Activated T-cell treated with anti-CD3 and anti-CD28 coated beads, Interleukin-2, amount 50 U/mL, for 24 hours (primary cell): ENCODE data around the gene BCL3.
"Not testable (repeated sequence)": the region's sequence is repeated elsewhere in the genome, so short reads cannot be mapped to it uniquely, and the experiment has no call there.

Source experiments
- DNase-seq: peaks from one replicate; pipeline ENCODE4 v3.0.0-alpha.2; 2020
- H3K27ac Mint-ChIP-seq: 2 replicates; pipeline ENCODE4 v1.8.0; 2020; ENCODE audit warnings: mild to moderate bottlenecking, mixed read lengths
- H3K27me3 Mint-ChIP-seq: 2 replicates; pipeline ENCODE4 v1.8.0; 2020; ENCODE audit warnings: mixed read lengths
- H3K36me3 Mint-ChIP-seq: 2 replicates; pipeline ENCODE4 v1.8.0; 2020; ENCODE audit warnings: low read depth, mixed read lengths
- H3K4me1 Mint-ChIP-seq: 2 replicates; pipeline ENCODE4 v1.8.0; 2020; ENCODE audit warnings: low read depth, mixed read lengths
- H3K4me3 Mint-ChIP-seq: 2 replicates; pipeline ENCODE4 v1.8.0; 2020; ENCODE audit warnings: mild to moderate bottlenecking, moderate library complexity, mixed read lengths
- H3K9me3 Mint-ChIP-seq: 2 replicates; pipeline ENCODE4 v1.8.0; 2020; ENCODE audit warnings: mixed read lengths

The BCL3 gene

GRCh38 chr19:44775676-44776240, 27.2 kb downstream of the BCL3 start:
- Mint-ChIP-seq H3K27ac (no peak overlapping the region), H3K27me3 (peaks cover 4% of the 10 kb centered on the region), H3K36me3 (no peaks in the 10 kb centered on the region), H3K4me3 (no peak overlapping the region), H3K4me1 (peaks cover 3% of the 10 kb centered on the region), H3K9me3 (no peaks in the 10 kb centered on the region)
- no peak for DNase-seq

GRCh38 chr19:44776402-44777096, 28.0 kb downstream of the BCL3 start:
- no peak for DNase-seq
- H3K9me3 Mint-ChIP-seq = no peaks in the 10 kb centered on the region
- no peak overlapping the region for H3K27ac Mint-ChIP-seq
- no peaks in the 10 kb centered on the region for H3K4me1 Mint-ChIP-seq
- no peaks in the 10 kb centered on the region for H3K36me3 Mint-ChIP-seq
- no peak overlapping the region for H3K4me3 Mint-ChIP-seq
- peaks cover 4% of the 10 kb centered on the region for H3K27me3 Mint-ChIP-seq

- no peak for DNase-seq
- Mint-ChIP-seq H3K9me3 (no peaks in the 10 kb centered on the region), H3K36me3 (no peaks in the 10 kb centered on the region), H3K4me3 (no peak within 1 kb of the TSS), H3K4me1 (no peaks in the 10 kb centered on the region), H3K27me3 (peaks cover 4% of the 10 kb centered on the region), H3K27ac (no peak within 1 kb of the TSS)
These were observed 29.3 kb downstream of the BCL3 start, which contains the start of gene CBLC for GRCh38 chr19:44777715-44778347. Gene CBLC, plus strand, starts transcription at chr19:44777890. Its CDS starts 42 bp downstream, at chr19:44777932.

- no peaks in the 10 kb centered on the region for H3K9me3 Mint-ChIP-seq
- peaks cover 5% of the 10 kb centered on the region for H3K27me3 Mint-ChIP-seq
- H3K27ac Mint-ChIP-seq = no peak overlapping the region
- H3K36me3 Mint-ChIP-seq = no peaks in the 10 kb centered on the region
- no peak for DNase-seq
- H3K4me1 Mint-ChIP-seq = peaks cover under 1% of the 10 kb centered on the region
- H3K4me3 Mint-ChIP-seq = no peak overlapping the region
These were observed 30.6 kb downstream of the BCL3 start for GRCh38 chr19:44779150-44779549.

- H3K27ac Mint-ChIP-seq, H3K4me1 Mint-ChIP-seq, H3K4me3 Mint-ChIP-seq, H3K36me3 Mint-ChIP-seq, H3K9me3 Mint-ChIP-seq, DNase-seq, H3K27me3 Mint-ChIP-seq: not testable (repeated sequence)
These were observed 33.2 kb downstream of the BCL3 start for GRCh38 chr19:44781694-44782093.

GRCh38 chr19:44782729-44783128, 34.2 kb downstream of the BCL3 start:
- H3K27me3 Mint-ChIP-seq = peaks cover 9% of the 10 kb centered on the region
- H3K27ac Mint-ChIP-seq = no peak overlapping the region
- no peak for DNase-seq
- no peaks in the 10 kb centered on the region for H3K36me3 Mint-ChIP-seq
- H3K4me1 Mint-ChIP-seq = peaks cover 7% of the 10 kb centered on the region
- no peak overlapping the region for H3K4me3 Mint-ChIP-seq
- H3K9me3 Mint-ChIP-seq = no peaks in the 10 kb centered on the region

- Mint-ChIP-seq H3K27ac (no peak overlapping the region), H3K4me3 (no peak overlapping the region), H3K27me3 (peaks cover 9% of the 10 kb centered on the region), H3K4me1 (peaks cover 7% of the 10 kb centered on the region), H3K9me3 (no peaks in the 10 kb centered on the region), H3K36me3 (no peaks in the 10 kb centered on the region)
- DNase-seq = no peak
These were observed 35.0 kb downstream of the BCL3 start for GRCh38 chr19:44783545-44783944.

GRCh38 chr19:44785271-44785670, 36.8 kb downstream of the BCL3 start:
- H3K4me1 Mint-ChIP-seq = peaks cover 7% of the 10 kb centered on the region
- H3K27me3 Mint-ChIP-seq = peaks cover 5% of the 10 kb centered on the region
- no peaks in the 10 kb centered on the region for H3K9me3 Mint-ChIP-seq
- no peak for DNase-seq
- H3K27ac Mint-ChIP-seq = no peak overlapping the region
- H3K4me3 Mint-ChIP-seq = no peak overlapping the region
- no peaks in the 10 kb centered on the region for H3K36me3 Mint-ChIP-seq

- Mint-ChIP-seq H3K27me3 (peaks cover 5% of the 10 kb centered on the region), H3K36me3 (no peaks in the 10 kb centered on the region), H3K9me3 (no peaks in the 10 kb centered on the region), H3K4me1 (peaks cover 7% of the 10 kb centered on the region), H3K4me3 (no peak overlapping the region), H3K27ac (no peak overlapping the region)
- DNase-seq = no peak
These were observed 37.5 kb downstream of the BCL3 start for GRCh38 chr19:44785993-44786392.

- no peak for DNase-seq
- H3K4me3 Mint-ChIP-seq = no peak overlapping the region
- H3K27me3 Mint-ChIP-seq = peaks cover 5% of the 10 kb centered on the region
- no peaks in the 10 kb centered on the region for H3K9me3 Mint-ChIP-seq
- no peak overlapping the region for H3K27ac Mint-ChIP-seq
- H3K36me3 Mint-ChIP-seq = no peaks in the 10 kb centered on the region
- H3K4me1 Mint-ChIP-seq = peaks cover 7% of the 10 kb centered on the region
These were observed 40.5 kb downstream of the BCL3 start for GRCh38 chr19:44788971-44789370.

- no peaks in the 10 kb centered on the region for H3K27me3 Mint-ChIP-seq
- H3K4me1 Mint-ChIP-seq = no peaks in the 10 kb centered on the region
- H3K36me3 Mint-ChIP-seq = no peaks in the 10 kb centered on the region
- no peak overlapping the region for H3K4me3 Mint-ChIP-seq
- H3K27ac Mint-ChIP-seq = no peak overlapping the region
- H3K9me3 Mint-ChIP-seq = no peaks in the 10 kb centered on the region
- DNase-seq = no peak
These were observed 41.5 kb downstream of the BCL3 start for GRCh38 chr19:44789943-44790483.

GRCh38 chr19:44792281-44792680, 43.8 kb downstream of the BCL3 start:
- Mint-ChIP-seq H3K9me3 (no peaks in the 10 kb centered on the region), H3K4me1 (peaks cover 9% of the 10 kb centered on the region), H3K36me3 (no peaks in the 10 kb centered on the region), H3K27ac (no peak overlapping the region), H3K27me3 (no peaks in the 10 kb centered on the region), H3K4me3 (no peak overlapping the region)
- DNase-seq = no peak

GRCh38 chr19:44794610-44795009, 46.1 kb downstream of the BCL3 start:
- Mint-ChIP-seq H3K27me3 (no peaks in the 10 kb centered on the region), H3K9me3 (no peaks in the 10 kb centered on the region), H3K4me3 (no peak overlapping the region), H3K36me3 (no peaks in the 10 kb centered on the region), H3K4me1 (peaks cover 10% of the 10 kb centered on the region), H3K27ac (no peak overlapping the region)
- DNase-seq = no peak

GRCh38 chr19:44795398-44795987, 47.0 kb downstream of the BCL3 start:
- Mint-ChIP-seq H3K4me1 (peaks cover 10% of the 10 kb centered on the region), H3K4me3 (no peak overlapping the region), H3K36me3 (no peaks in the 10 kb centered on the region), H3K27me3 (no peaks in the 10 kb centered on the region), H3K9me3 (no peaks in the 10 kb centered on the region), H3K27ac (no peak overlapping the region)
- no peak for DNase-seq

GRCh38 chr19:44796701-44797115, 48.2 kb downstream of the BCL3 start:
- no peaks in the 10 kb centered on the region for H3K36me3 Mint-ChIP-seq
- no peaks in the 10 kb centered on the region for H3K9me3 Mint-ChIP-seq
- H3K27me3 Mint-ChIP-seq = no peaks in the 10 kb centered on the region
- peak overlapping the region; percentile 70 for H3K27ac Mint-ChIP-seq
- DNase-seq = no peak
- peaks cover 10% of the 10 kb centered on the region for H3K4me1 Mint-ChIP-seq
- H3K4me3 Mint-ChIP-seq = no peak overlapping the region
